Fibroblast of lung (primary cell): ENCODE results near the gene TPM2. TPM values are rescaled to one million over a fixed set of nuclear protein-coding genes. Genes with fewer than 3 reads are reported as not detected.

Experiments used
- DNase-seq, 2 donors: peaks; one replicate each; pipeline versions ENCODE4 v3.0.0 to v3.0.0-alpha.2; 2010; ENCODE audit warnings: low read depth in 2 of 2
- H2AFZ ChIP-seq: 2 replicates; pipeline ENCODE4 v1.5.1; 2012; ENCODE audit warnings: low read length, control low read depth, inconsistent platforms
- H3K27ac ChIP-seq: 2 replicates; pipeline ENCODE4 v1.5.1; 2011; ENCODE audit warnings: low read length, control low read depth; ENCODE audit not compliant: insufficient read depth
- H3K27me3 ChIP-seq: 2 replicates; pipeline ENCODE4 v1.5.1; 2011; ENCODE audit warnings: mild to moderate bottlenecking, low read length; ENCODE audit not compliant: control insufficient read depth, insufficient read depth
- H3K36me3 ChIP-seq: 2 replicates; pipeline ENCODE4 v1.5.1; 2011; ENCODE audit warnings: low read length; ENCODE audit not compliant: control insufficient read depth, insufficient read depth
- H3K4me1 ChIP-seq: 2 replicates; pipeline ENCODE4 v1.5.1; 2011; ENCODE audit warnings: low read length; ENCODE audit not compliant: control insufficient read depth, insufficient read depth; ENCODE audit errors: extremely low read depth
- H3K4me2 ChIP-seq: 2 replicates; pipeline ENCODE4 v1.5.1; 2011; ENCODE audit warnings: low read length, control low read depth; ENCODE audit not compliant: insufficient read depth; ENCODE audit errors: extremely low read depth
- H3K4me3 ChIP-seq, 4 experiments: fragments of 200-600 bp in 1 of 4; sonication (generic) in 1 of 4; replicated peaks in 1 of 4; 2 replicates each; pipeline ENCODE4 v1.5.1; 2011 to 2016; ENCODE audit warnings: low read length in 4 of 4, low read depth in 3 of 4, mild to moderate bottlenecking in 3 of 4, control low read depth in 2 of 4, inconsistent platforms in 1 of 4, mixed read lengths in 1 of 4; ENCODE audit not compliant: insufficient read depth in 1 of 4; ENCODE audit errors: control extremely low read depth in 1 of 4
- H3K79me2 ChIP-seq: 2 replicates; pipeline ENCODE4 v1.5.1; 2012; ENCODE audit warnings: mild to moderate bottlenecking, low read length, inconsistent platforms; ENCODE audit not compliant: control insufficient read depth, insufficient read depth
- H3K9ac ChIP-seq: 2 replicates; pipeline ENCODE4 v1.5.1; 2011; ENCODE audit warnings: mild to moderate bottlenecking, low read length, control low read depth; ENCODE audit not compliant: insufficient read depth
- H3K9me3 ChIP-seq: 2 replicates; pipeline ENCODE4 v1.5.1; 2012; ENCODE audit warnings: low read depth, low read length; ENCODE audit not compliant: control insufficient read depth, insufficient read depth
- H4K20me1 ChIP-seq: 2 replicates; pipeline ENCODE4 v1.5.1; 2011; ENCODE audit warnings: low read length; ENCODE audit not compliant: control insufficient read depth, insufficient read depth; ENCODE audit errors: extremely low read depth
- CTCF ChIP-seq, 2 donors: IDR thresholded peaks in 1 of 2; conservative IDR thresholded peaks in 1 of 2; 1 replicate in 1 of 2; 2 replicates in 1 of 2; pipeline ENCODE4 v1.5.1; 2011 to 2012; ENCODE audit warnings: low read length in 2 of 2, control low read depth in 1 of 2, inconsistent platforms in 1 of 2, low read depth in 1 of 2, mild to moderate bottlenecking in 1 of 2
- EZH2 ChIP-seq: IDR thresholded peaks from 2 replicates; pipeline ENCODE4 v1.5.1; 2012; ENCODE audit warnings: low read length, control low read depth, mild to moderate bottlenecking; ENCODE audit errors: missing control alignments
- polyA plus RNA-seq, 2 donors: library from polyadenylated mRNA; depleted of rRNA in 1 of 2; stranded (reverse) in 1 of 2; unstranded in 1 of 2; fragments of >200 nt; gene quantifications; 2 replicates each; pipeline ENCODE4 v1.2.1, GENCODE V29; 2011 to 2012; ENCODE audit warnings: missing spikeins in 1 of 2
- total RNA-seq: library from RNA; depleted of rRNA; stranded (reverse); fragments of >200 nt; gene quantifications from 2 replicates; pipeline ENCODE4 v1.2.1, GENCODE V29; 2014

TPM2 gene
- total and polyA plus RNA-seq, 2 donors (not counting 1 experiment from before 2014, with no cell fraction given) = 1,003 to 1,927 TPM

- no peak overlapping the region for H3K4me2 ChIP-seq
- no peak overlapping the region for H3K9ac ChIP-seq
- no peak overlapping the region for H3K4me3 ChIP-seq
- H3K27me3 ChIP-seq = no peaks in the 10 kb centered on the region
- no peak overlapping the region for H2AFZ ChIP-seq
- no peaks in the 10 kb centered on the region for H3K9me3 ChIP-seq
- H3K79me2 ChIP-seq = peaks cover 77% of the 10 kb centered on the region
- no peak overlapping the region for H3K27ac ChIP-seq
- peaks cover 39% of the 10 kb centered on the region for H3K36me3 ChIP-seq
- TF ChIP-seq EZH2 = no peak
- no peak for TF ChIP-seq CTCF (conservative IDR thresholded peaks at IDR 0.05 in 1 of 2, IDR thresholded peaks at IDR 0.05 in 1 of 2; ENCODE audit: low read depth in 1 of 2, low read length in 2 of 2)
- H4K20me1 ChIP-seq = no peaks in the 10 kb centered on the region
- peaks cover 14% of the 10 kb centered on the region for H3K4me1 ChIP-seq
- no peak for DNase-seq
Observed at GRCh38 chr9:35725362-35725761, 35.6 kb upstream of the TPM2 start.

- H3K36me3 ChIP-seq = peaks cover 50% of the 10 kb centered on the region
- H3K4me3 ChIP-seq = no peak overlapping the region
- H3K9me3 ChIP-seq = no peaks in the 10 kb centered on the region
- H3K4me1 ChIP-seq = peaks cover 12% of the 10 kb centered on the region
- H3K27ac ChIP-seq = no peak overlapping the region
- TF ChIP-seq EZH2 (no peak), CTCF (conservative IDR thresholded peaks at IDR 0.05 in 1 of 2, IDR thresholded peaks at IDR 0.05 in 1 of 2; ENCODE audit: low read depth in 1 of 2, low read length in 2 of 2) (no peak)
- no peak overlapping the region for H3K9ac ChIP-seq
- H4K20me1 ChIP-seq = no peaks in the 10 kb centered on the region
- DNase-seq = no peak
- no peak overlapping the region for H3K4me2 ChIP-seq
- H3K27me3 ChIP-seq = no peaks in the 10 kb centered on the region
- H2AFZ ChIP-seq = no peak overlapping the region
- peaks cover 65% of the 10 kb centered on the region for H3K79me2 ChIP-seq
Observed at GRCh38 chr9:35723908-35724307, 34.2 kb upstream of the TPM2 start.

- Histone ChIP-seq H3K4me2 (no peak overlapping the region), H3K9ac (no peak overlapping the region), H3K27me3 (no peaks in the 10 kb centered on the region), H3K4me3 (no peak overlapping the region), H3K4me1 (peaks cover 12% of the 10 kb centered on the region), H3K9me3 (no peaks in the 10 kb centered on the region), H4K20me1 (no peaks in the 10 kb centered on the region), H3K27ac (no peak overlapping the region), H3K36me3 (peaks cover 53% of the 10 kb centered on the region), H3K79me2 (peaks cover 61% of the 10 kb centered on the region), H2AFZ (no peak overlapping the region)
- DNase-seq = no peak
- TF ChIP-seq EZH2 = no peak
- no peak for TF ChIP-seq CTCF (conservative IDR thresholded peaks at IDR 0.05 in 1 of 2, IDR thresholded peaks at IDR 0.05 in 1 of 2; ENCODE audit: low read depth in 1 of 2, low read length in 2 of 2)
Observed at GRCh38 chr9:35723426-35723825, 33.7 kb upstream of the TPM2 start.
